NK-92 treated with Interleukin-12 subunit alpha and Interleukin-12 subunit beta, amount 100 ng/mL, for 24 hours (cell line): Measurements from ENCODE around the gene PAN3.
"Not testable (repeated sequence)": the region's sequence is repeated elsewhere in the genome, so short reads cannot be mapped to it uniquely, and the experiment has no call there.

Experiments
- DNase-seq: peaks from one replicate; lab custom pipeline; 2025; lab: John Stamatoyannopoulos, UW

Gene PAN3

GRCh38 chr13:28136916-28137315 lies 1.4 kb upstream of the PAN3 start:
- DNase-seq: no peak

- no peak for DNase-seq
These were observed 749 bp upstream of the PAN3 start for GRCh38 chr13:28137596-28137995.

- peak; percentile 84 for DNase-seq
These were observed 568 bp downstream of the PAN3 start for GRCh38 chr13:28138756-28139470.

- no peak for DNase-seq
These were observed 2.2 kb downstream of the PAN3 start for GRCh38 chr13:28140433-28141125.

GRCh38 chr13:28141542-28141941 lies 3.2 kb downstream of the PAN3 start:
- DNase-seq: not testable (repeated sequence)

GRCh38 chr13:28145049-28145448 lies 6.7 kb downstream of the PAN3 start:
- DNase-seq: no peak

- DNase-seq: no peak
These were observed 9.2 kb downstream of the PAN3 start for GRCh38 chr13:28147495-28147894.

GRCh38 chr13:28159057-28159456 lies 20.7 kb downstream of the PAN3 start:
- DNase-seq: no peak

- DNase-seq: no peak
These were observed 23.0 kb downstream of the PAN3 start for GRCh38 chr13:28161370-28161769.

- DNase-seq: no peak
These were observed 25.2 kb downstream of the PAN3 start for GRCh38 chr13:28163587-28163986.

- DNase-seq: no peak
These were observed 27.9 kb downstream of the PAN3 start for GRCh38 chr13:28166257-28166656.

- no peak for DNase-seq
These were observed 32.9 kb downstream of the PAN3 start for GRCh38 chr13:28171266-28171665.

GRCh38 chr13:28172947-28173346 lies 34.6 kb downstream of the PAN3 start:
- DNase-seq: no peak

GRCh38 chr13:28173793-28174192 lies 35.4 kb downstream of the PAN3 start:
- no peak for DNase-seq

GRCh38 chr13:28177327-28177726 lies 39.0 kb downstream of the PAN3 start:
- no peak for DNase-seq

GRCh38 chr13:28177877-28178276 lies 39.5 kb downstream of the PAN3 start:
- DNase-seq: no peak

- no peak for DNase-seq
These were observed 41.6 kb downstream of the PAN3 start for GRCh38 chr13:28179974-28180373.

- DNase-seq: no peak
These were observed 43.1 kb downstream of the PAN3 start for GRCh38 chr13:28181413-28181812.

- no peak for DNase-seq
These were observed 46.9 kb downstream of the PAN3 start for GRCh38 chr13:28185256-28185655.

- DNase-seq: no peak
These were observed 60.7 kb downstream of the PAN3 start for GRCh38 chr13:28199089-28199488.

GRCh38 chr13:28204043-28204442 lies 65.7 kb downstream of the PAN3 start:
- DNase-seq: no peak

- no peak for DNase-seq
These were observed 66.5 kb downstream of the PAN3 start for GRCh38 chr13:28204690-28205443.

GRCh38 chr13:28218679-28219078 lies 80.3 kb downstream of the PAN3 start:
- DNase-seq: no peak
